AG09319 (cell line): Measurements from ENCODE around the gene KHDC3L.

Source experiments
- DNase-seq: peaks from one replicate; pipeline ENCODE4 v3.0.0-alpha.2; 2010; ENCODE audit warnings: low read depth; ENCODE audit errors: extremely low read depth
- CTCF ChIP-seq: IDR thresholded peaks from 2 replicates; pipeline ENCODE4 v1.5.1; 2011; ENCODE audit warnings: low read depth, mild to moderate bottlenecking, inconsistent platforms, low read length, moderate library complexity

Gene KHDC3L

GRCh38 chr6:73362358-73362757 lies at the start of gene KHDC3L:
Gene KHDC3L (plus strand): TSS chr6:73362658. CDS start chr6:73362730, 72 bp downstream.
- TF ChIP-seq CTCF = no peak
- DNase-seq = no peak

GRCh38 chr6:73314577-73315492 lies 47.6 kb upstream of the KHDC3L start:
- TF ChIP-seq CTCF = no peak
- no peak for DNase-seq

GRCh38 chr6:73323323-73323722 lies 39.1 kb upstream of the KHDC3L start:
- no peak for DNase-seq
- TF ChIP-seq CTCF = no peak

GRCh38 chr6:73325656-73326055 lies 36.8 kb upstream of the KHDC3L start:
- no peak for DNase-seq
- no peak for TF ChIP-seq CTCF

- TF ChIP-seq CTCF = no peak
- no peak for DNase-seq
Observed at GRCh38 chr6:73328790-73329189, 33.7 kb upstream of the KHDC3L start.

GRCh38 chr6:73329201-73329600 lies 33.3 kb upstream of the KHDC3L start:
- no peak for TF ChIP-seq CTCF
- DNase-seq = no peak

- no peak for TF ChIP-seq CTCF
- no peak for DNase-seq
Observed at GRCh38 chr6:73339340-73339739, 23.1 kb upstream of the KHDC3L start.
